ENCODE measurements around the gene NSD1.

NSD1 gene

DNA sequence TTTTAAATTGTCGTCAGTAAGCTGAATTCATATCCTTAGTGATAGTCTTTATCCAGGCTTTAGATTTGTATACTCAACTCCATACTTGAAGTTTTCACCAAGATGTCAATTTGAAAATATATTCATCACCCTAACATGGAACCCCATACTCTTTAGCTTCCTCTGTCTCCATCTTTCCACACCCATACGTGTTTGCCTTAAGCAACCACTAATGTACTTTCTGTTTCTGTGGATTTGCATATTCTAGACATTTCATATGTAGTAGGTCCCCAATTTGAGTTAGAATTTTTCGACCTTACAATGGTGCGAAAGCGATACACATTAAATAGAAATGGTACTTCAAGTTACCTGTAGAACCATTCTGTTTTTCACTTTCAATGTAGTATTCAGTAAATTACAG is 65.2 kb downstream of the NSD1 start:
- no peak overlapping the region for H3K4me3 ChIP-seq (ENCODE audit: low read length)
- H3K9me3 ChIP-seq (ENCODE audit: control insufficient read depth, insufficient read depth, low read length), result no peaks in the 10 kb centered on the region
- H3K4me2 ChIP-seq (ENCODE audit: low read length), result no peak overlapping the region
- no peaks in the 10 kb centered on the region for H3K27me3 ChIP-seq (ENCODE audit: control insufficient read depth, low read length)
- H3F3A ChIP-seq (ENCODE audit: control insufficient read depth, insufficient read depth), result peaks cover 3% of the 10 kb centered on the region; the same call in 1 of the 2 replicates
- H3K9me2 ChIP-seq (replicated peaks; ENCODE audit: control insufficient read depth, low read length), result no peaks in the 10 kb centered on the region
- TF ChIP-seq EZH2phosphoT487 (IDR thresholded peaks at IDR 0.05; ENCODE audit: borderline replicate concordance, low read length) (no peak), CTCF (IDR thresholded peaks at IDR 0.05; ENCODE audit: low read depth, low read length, poor library complexity, severe bottlenecking) (no peak)
- H3K4me1 ChIP-seq (ENCODE audit: control insufficient read depth, low read length), result no peaks in the 10 kb centered on the region
- H3K27ac ChIP-seq (ENCODE audit: low read depth, low read length), result no peak overlapping the region
- H3K36me3 ChIP-seq (ENCODE audit: control insufficient read depth, low read length), result peaks cover 69% of the 10 kb centered on the region
- H3K79me2 ChIP-seq (ENCODE audit: control insufficient read depth, low read length), result peaks cover 10% of the 10 kb centered on the region; the same call in 1 of the 2 replicates
- H4K20me1 ChIP-seq (ENCODE audit: control insufficient read depth, insufficient read depth, low read depth, low read length), result no peaks in the 10 kb centered on the region

DNA sequence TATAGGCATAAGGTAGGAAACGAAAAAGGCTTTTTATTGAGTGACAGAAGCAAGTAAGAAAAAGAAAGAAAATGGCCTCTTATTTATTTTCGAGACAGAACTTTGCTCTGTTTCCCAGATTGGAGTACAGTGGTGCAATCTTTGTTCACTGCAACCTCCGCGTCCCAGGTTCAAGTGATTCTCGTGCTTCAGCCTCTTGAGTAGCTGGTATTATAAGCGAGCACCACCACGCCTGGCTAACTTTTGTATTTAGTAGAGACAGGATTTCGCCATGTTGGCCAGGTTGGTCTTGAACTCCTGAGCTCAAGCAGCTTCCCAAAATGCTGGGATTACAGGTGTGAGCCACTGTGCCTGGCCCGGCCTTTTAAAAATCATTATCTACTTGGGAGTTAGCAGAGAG is 70.7 kb downstream of the NSD1 start:
- H3F3A ChIP-seq (ENCODE audit: control insufficient read depth, insufficient read depth), result no peaks in the 10 kb centered on the region; the same call in 1 of the 2 replicates
- H3K27ac ChIP-seq (ENCODE audit: low read depth, low read length), result no peak overlapping the region
- no peaks in the 10 kb centered on the region for H3K9me3 ChIP-seq (ENCODE audit: control insufficient read depth, insufficient read depth, low read length)
- TF ChIP-seq CTCF (IDR thresholded peaks at IDR 0.05; ENCODE audit: low read depth, low read length, poor library complexity, severe bottlenecking), result no peak
- no peak for TF ChIP-seq EZH2phosphoT487 (IDR thresholded peaks at IDR 0.05; ENCODE audit: borderline replicate concordance, low read length)
- H3K36me3 ChIP-seq (ENCODE audit: control insufficient read depth, low read length), result peaks cover 71% of the 10 kb centered on the region
- no peaks in the 10 kb centered on the region for H4K20me1 ChIP-seq (ENCODE audit: control insufficient read depth, insufficient read depth, low read depth, low read length)
- no peak overlapping the region for H3K4me3 ChIP-seq (ENCODE audit: low read length)
- H3K4me2 ChIP-seq (ENCODE audit: low read length), result no peak overlapping the region
- peaks cover 16% of the 10 kb centered on the region for H3K79me2 ChIP-seq (ENCODE audit: control insufficient read depth, low read length)
- no peaks in the 10 kb centered on the region for H3K9me2 ChIP-seq (replicated peaks; ENCODE audit: control insufficient read depth, low read length)
- H3K27me3 ChIP-seq (ENCODE audit: control insufficient read depth, low read length), result no peaks in the 10 kb centered on the region
- no peaks in the 10 kb centered on the region for H3K4me1 ChIP-seq (ENCODE audit: control insufficient read depth, low read length)

DNA sequence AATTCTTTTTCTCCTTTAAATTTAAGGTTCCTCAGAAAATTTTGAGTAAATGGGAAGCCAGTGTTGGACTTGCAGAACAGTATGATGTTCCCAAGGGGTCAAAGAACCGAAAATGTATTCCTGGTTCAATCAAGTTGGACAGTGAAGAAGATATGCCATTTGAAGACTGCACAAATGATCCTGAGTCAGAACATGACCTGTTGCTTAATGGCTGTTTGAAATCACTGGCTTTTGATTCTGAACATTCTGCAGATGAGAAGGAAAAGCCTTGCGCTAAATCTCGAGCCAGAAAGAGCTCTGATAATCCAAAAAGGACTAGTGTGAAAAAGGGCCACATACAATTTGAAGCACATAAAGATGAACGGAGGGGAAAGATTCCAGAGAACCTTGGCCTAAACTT is 76.0 kb downstream of the NSD1 start:
- Histone ChIP-seq H3K9me2 (replicated peaks; ENCODE audit: control insufficient read depth, low read length) (no peaks in the 10 kb centered on the region), H3K4me1 (ENCODE audit: control insufficient read depth, low read length) (no peaks in the 10 kb centered on the region), H3K9me3 (ENCODE audit: control insufficient read depth, insufficient read depth, low read length) (no peaks in the 10 kb centered on the region), H4K20me1 (ENCODE audit: control insufficient read depth, insufficient read depth, low read depth, low read length) (no peaks in the 10 kb centered on the region), H3K79me2 (ENCODE audit: control insufficient read depth, low read length) (peaks cover 49% of the 10 kb centered on the region), H3K27me3 (ENCODE audit: control insufficient read depth, low read length) (no peaks in the 10 kb centered on the region), H3K36me3 (ENCODE audit: control insufficient read depth, low read length) (peaks cover 78% of the 10 kb centered on the region), H3F3A (ENCODE audit: control insufficient read depth, insufficient read depth) (no peaks in the 10 kb centered on the region), H3K4me2 (ENCODE audit: low read length) (no peak overlapping the region), H3K4me3 (ENCODE audit: low read length) (no peak overlapping the region), H3K27ac (ENCODE audit: low read depth, low read length) (no peak overlapping the region)
- TF ChIP-seq EZH2phosphoT487 (IDR thresholded peaks at IDR 0.05; ENCODE audit: borderline replicate concordance, low read length) (no peak), CTCF (IDR thresholded peaks at IDR 0.05; ENCODE audit: low read depth, low read length, poor library complexity, severe bottlenecking) (no peak)

Measured in DOHH2 (cell line).